ENCODE results near the gene SLC30A4.

The SLC30A4 gene

GRCh38 chr15:45451265-45451664 is 71.3 kb downstream of the SLC30A4 start:
- H3K27ac ChIP-seq (ENCODE audit: low read length) = no peak overlapping the region
- H3K27me3 ChIP-seq (ENCODE audit: control insufficient read depth, insufficient read depth, low read length) = no peaks in the 10 kb centered on the region
- no peaks in the 10 kb centered on the region for H3K36me3 ChIP-seq (ENCODE audit: control insufficient read depth, insufficient read depth, low read length)
- no CpG with 5 or more reads among the region's 6 CpGs for WGBS (ENCODE audit: insufficient coverage, insufficient read length)
- no peaks in the 10 kb centered on the region for H3K9me3 ChIP-seq (ENCODE audit: control insufficient read depth, insufficient read depth, low read length)
- no peaks in the 10 kb centered on the region for H3K4me1 ChIP-seq (ENCODE audit: control insufficient read depth, insufficient read depth, low read length)
- H3K4me3 ChIP-seq (ENCODE audit: low read length) = no peak overlapping the region
- DNase-seq (ENCODE audit: low read depth, low spot score) = no peak

GRCh38 chr15:45449916-45450867 is 72.4 kb downstream of the SLC30A4 start:
- no peaks in the 10 kb centered on the region for H3K27me3 ChIP-seq (ENCODE audit: control insufficient read depth, insufficient read depth, low read length)
- H3K4me1 ChIP-seq (ENCODE audit: control insufficient read depth, insufficient read depth, low read length) = no peaks in the 10 kb centered on the region
- H3K9me3 ChIP-seq (ENCODE audit: control insufficient read depth, insufficient read depth, low read length) = no peaks in the 10 kb centered on the region
- H3K36me3 ChIP-seq (ENCODE audit: control insufficient read depth, insufficient read depth, low read length) = no peaks in the 10 kb centered on the region
- H3K27ac ChIP-seq (ENCODE audit: low read length) = no peak overlapping the region
- H3K4me3 ChIP-seq (ENCODE audit: low read length) = no peak overlapping the region
- no peak for DNase-seq (ENCODE audit: low read depth, low spot score)
- no CpG with 5 or more reads among the region's 22 CpGs for WGBS (ENCODE audit: insufficient coverage, insufficient read length)

- H3K27me3 ChIP-seq (ENCODE audit: control insufficient read depth, insufficient read depth, low read length) = no peaks in the 10 kb centered on the region
- no peaks in the 10 kb centered on the region for H3K9me3 ChIP-seq (ENCODE audit: control insufficient read depth, insufficient read depth, low read length)
- no peak overlapping the region for H3K4me3 ChIP-seq (ENCODE audit: low read length)
- H3K36me3 ChIP-seq (ENCODE audit: control insufficient read depth, insufficient read depth, low read length) = no peaks in the 10 kb centered on the region
- no peaks in the 10 kb centered on the region for H3K4me1 ChIP-seq (ENCODE audit: control insufficient read depth, insufficient read depth, low read length)
- WGBS (ENCODE audit: insufficient coverage, insufficient read length) = no CpG with 5 or more reads among the region's 4 CpGs
- DNase-seq (ENCODE audit: low read depth, low spot score) = no peak
- H3K27ac ChIP-seq (ENCODE audit: low read length) = no peak overlapping the region
Observed at GRCh38 chr15:45449395-45449794, 73.2 kb downstream of the SLC30A4 start.

- Histone ChIP-seq H3K9me3 (ENCODE audit: control insufficient read depth, insufficient read depth, low read length) (no peaks in the 10 kb centered on the region), H3K27ac (ENCODE audit: low read length) (no peak overlapping the region), H3K4me3 (ENCODE audit: low read length) (no peak overlapping the region), H3K27me3 (ENCODE audit: control insufficient read depth, insufficient read depth, low read length) (no peaks in the 10 kb centered on the region), H3K4me1 (ENCODE audit: control insufficient read depth, insufficient read depth, low read length) (no peaks in the 10 kb centered on the region), H3K36me3 (ENCODE audit: control insufficient read depth, insufficient read depth, low read length) (no peaks in the 10 kb centered on the region)
- DNase-seq (ENCODE audit: low read depth, low spot score) = no peak
- WGBS (ENCODE audit: insufficient coverage, insufficient read length) = no CpG with 5 or more reads among the region's 13 CpGs
Observed at GRCh38 chr15:45448066-45448915, 74.3 kb downstream of the SLC30A4 start.

GRCh38 chr15:45443645-45444044 is 78.9 kb downstream of the SLC30A4 start:
- H3K27ac ChIP-seq (ENCODE audit: low read length) = no peak overlapping the region
- no peaks in the 10 kb centered on the region for H3K27me3 ChIP-seq (ENCODE audit: control insufficient read depth, insufficient read depth, low read length)
- no peak for DNase-seq (ENCODE audit: low read depth, low spot score)
- whole genome bisulfite sequencing (ENCODE audit: insufficient coverage, insufficient read length) = no CpG with 5 or more reads among the region's 2 CpGs
- peaks cover 2% of the 10 kb centered on the region; the same call in 1 of the 2 replicates for H3K4me1 ChIP-seq (ENCODE audit: control insufficient read depth, insufficient read depth, low read length)
- H3K9me3 ChIP-seq (ENCODE audit: control insufficient read depth, insufficient read depth, low read length) = no peaks in the 10 kb centered on the region
- H3K36me3 ChIP-seq (ENCODE audit: control insufficient read depth, insufficient read depth, low read length) = no peaks in the 10 kb centered on the region
- H3K4me3 ChIP-seq (ENCODE audit: low read length) = no peak overlapping the region

GRCh38 chr15:45442507-45443135 is 79.9 kb downstream of the SLC30A4 start:
- Histone ChIP-seq H3K4me3 (ENCODE audit: low read length) (no peak overlapping the region), H3K9me3 (ENCODE audit: control insufficient read depth, insufficient read depth, low read length) (no peaks in the 10 kb centered on the region), H3K4me1 (ENCODE audit: control insufficient read depth, insufficient read depth, low read length) (peaks cover 2% of the 10 kb centered on the region; the same call in 1 of the 2 replicates), H3K27ac (ENCODE audit: low read length) (no peak overlapping the region), H3K36me3 (ENCODE audit: control insufficient read depth, insufficient read depth, low read length) (no peaks in the 10 kb centered on the region), H3K27me3 (ENCODE audit: control insufficient read depth, insufficient read depth, low read length) (no peaks in the 10 kb centered on the region)
- no peak for DNase-seq (ENCODE audit: low read depth, low spot score)
- WGBS (ENCODE audit: insufficient coverage, insufficient read length) = no CpG with 5 or more reads among the region's 5 CpGs

GRCh38 chr15:45441686-45442085 is 80.9 kb downstream of the SLC30A4 start:
- Histone ChIP-seq H3K4me3 (ENCODE audit: low read length) (no peak overlapping the region), H3K27me3 (ENCODE audit: control insufficient read depth, insufficient read depth, low read length) (no peaks in the 10 kb centered on the region), H3K27ac (ENCODE audit: low read length) (no peak overlapping the region), H3K36me3 (ENCODE audit: control insufficient read depth, insufficient read depth, low read length) (no peaks in the 10 kb centered on the region), H3K9me3 (ENCODE audit: control insufficient read depth, insufficient read depth, low read length) (no peaks in the 10 kb centered on the region), H3K4me1 (ENCODE audit: control insufficient read depth, insufficient read depth, low read length) (peaks cover 2% of the 10 kb centered on the region; the same call in 1 of the 2 replicates)
- WGBS (ENCODE audit: insufficient coverage, insufficient read length) = no CpG with 5 or more reads among the region's 8 CpGs
- DNase-seq (ENCODE audit: low read depth, low spot score) = no peak

- H3K36me3 ChIP-seq (ENCODE audit: control insufficient read depth, insufficient read depth, low read length) = no peaks in the 10 kb centered on the region
- no peak overlapping the region for H3K27ac ChIP-seq (ENCODE audit: low read length)
- no peaks in the 10 kb centered on the region for H3K9me3 ChIP-seq (ENCODE audit: control insufficient read depth, insufficient read depth, low read length)
- no peak for DNase-seq (ENCODE audit: low read depth, low spot score)
- H3K4me1 ChIP-seq (ENCODE audit: control insufficient read depth, insufficient read depth, low read length) = peaks cover 2% of the 10 kb centered on the region; the same call in 1 of the 2 replicates
- H3K4me3 ChIP-seq (ENCODE audit: low read length) = no peak overlapping the region
- H3K27me3 ChIP-seq (ENCODE audit: control insufficient read depth, insufficient read depth, low read length) = no peaks in the 10 kb centered on the region
Observed at GRCh38 chr15:45441036-45441435, 81.5 kb downstream of the SLC30A4 start.

GRCh38 chr15:45439521-45440260 is 82.9 kb downstream of the SLC30A4 start:
- Histone ChIP-seq H3K4me1 (ENCODE audit: control insufficient read depth, insufficient read depth, low read length) (peaks cover 2% of the 10 kb centered on the region; the same call in 1 of the 2 replicates), H3K27ac (ENCODE audit: low read length) (no peak overlapping the region), H3K4me3 (ENCODE audit: low read length) (no peak overlapping the region), H3K36me3 (ENCODE audit: control insufficient read depth, insufficient read depth, low read length) (no peaks in the 10 kb centered on the region), H3K27me3 (ENCODE audit: control insufficient read depth, insufficient read depth, low read length) (no peaks in the 10 kb centered on the region), H3K9me3 (ENCODE audit: control insufficient read depth, insufficient read depth, low read length) (no peaks in the 10 kb centered on the region)
- DNase-seq (ENCODE audit: low read depth, low spot score) = no peak
- WGBS (ENCODE audit: insufficient coverage, insufficient read length) = no CpG with 5 or more reads among the region's 5 CpGs
